Measurements from ENCODE around the gene SRRM5. TPM values are rescaled to one million over a fixed set of nuclear protein-coding genes. Genes with fewer than 3 reads are reported as not detected.
"Not testable (repeated sequence)": the region's sequence is repeated elsewhere in the genome, so short reads cannot be mapped to it uniquely, and the experiment has no call there.

SRRM5 gene
- total and polyA plus RNA-seq, 2 of the 13 experiments (the other 11 are each of a cell fraction or from before 2014, with no cell fraction given) = 0.11 to 0.16 TPM

DNA sequence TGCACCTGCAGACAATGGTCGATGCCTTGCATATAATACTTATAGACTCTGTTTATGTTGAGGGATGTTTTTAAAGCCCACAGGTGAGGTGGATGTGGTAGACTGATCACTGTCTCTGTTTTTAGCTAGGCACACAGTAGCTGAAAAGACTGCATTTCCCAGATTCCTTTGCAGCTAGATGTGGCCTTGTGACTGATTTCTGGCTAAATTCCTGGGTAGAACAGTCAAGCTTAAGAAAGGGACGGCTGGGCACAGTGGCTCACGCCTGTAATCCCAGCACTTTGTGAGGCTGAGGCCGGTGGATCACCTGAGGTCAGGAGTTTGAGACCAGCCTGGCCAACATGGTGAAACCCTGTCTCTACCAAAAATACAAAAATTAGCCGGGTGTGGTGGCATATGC, 11.6 kb upstream of the SRRM5 start:
- H2AFZ ChIP-seq (ENCODE audit: low read length); H3K4me3 ChIP-seq (replicated peaks in 1 of 3; ENCODE audit: insufficient read depth in 1 of 3, low read depth in 2 of 3, low read length in 3 of 3); H3K27me3 ChIP-seq (ENCODE audit: control insufficient read depth in 1 of 2, insufficient read depth in 2 of 2, low read length in 2 of 2); intact Hi-C loops (cut with micrococcal nuclease; ENCODE audit: unreplicated experiment); H3K4me2 ChIP-seq (ENCODE audit: low read depth, low read length); H4K20me1 ChIP-seq (ENCODE audit: insufficient read depth, low read length); ATAC-seq; DNase-seq (ENCODE audit: low spot score); FAIRE-seq; BruUV-seq (replicated peaks); H3K27ac ChIP-seq (ENCODE audit: extremely low read length, insufficient read depth, low read length); H3K9me3 ChIP-seq (ENCODE audit: low read length); H3K9ac ChIP-seq (ENCODE audit: insufficient read depth, low read depth, low read length); CTCF ChIA-PET (ENCODE audit: low intra/inter-chr PET ratio, low total read pairs); POLR2A ChIA-PET; in situ Hi-C loops (cut with HindIII; ENCODE audit: extremely low pct_ligation_motif_present, low pct_unique_long_range_greater_than_20kb): not testable (repeated sequence)
- H3K4me1 ChIP-seq (ENCODE audit: insufficient read depth, low read length) = peaks cover 11% of the 10 kb centered on the region
- WGBS (ENCODE audit: low lambda C conversion rate) = 94% methylated on average over 4 of the region's 5 CpGs
- peaks cover 20% of the 10 kb centered on the region for H3K79me2 ChIP-seq (ENCODE audit: insufficient read depth, low read length)
- peaks cover 5 to 28% of the 10 kb centered on the region in 2 experiments; a peak in 3 of 5 replicates for H3K36me3 ChIP-seq (replicated peaks in 1 of 2; ENCODE audit: control insufficient read depth in 1 of 2, insufficient read depth in 2 of 2, low read length in 2 of 2)

DNA sequence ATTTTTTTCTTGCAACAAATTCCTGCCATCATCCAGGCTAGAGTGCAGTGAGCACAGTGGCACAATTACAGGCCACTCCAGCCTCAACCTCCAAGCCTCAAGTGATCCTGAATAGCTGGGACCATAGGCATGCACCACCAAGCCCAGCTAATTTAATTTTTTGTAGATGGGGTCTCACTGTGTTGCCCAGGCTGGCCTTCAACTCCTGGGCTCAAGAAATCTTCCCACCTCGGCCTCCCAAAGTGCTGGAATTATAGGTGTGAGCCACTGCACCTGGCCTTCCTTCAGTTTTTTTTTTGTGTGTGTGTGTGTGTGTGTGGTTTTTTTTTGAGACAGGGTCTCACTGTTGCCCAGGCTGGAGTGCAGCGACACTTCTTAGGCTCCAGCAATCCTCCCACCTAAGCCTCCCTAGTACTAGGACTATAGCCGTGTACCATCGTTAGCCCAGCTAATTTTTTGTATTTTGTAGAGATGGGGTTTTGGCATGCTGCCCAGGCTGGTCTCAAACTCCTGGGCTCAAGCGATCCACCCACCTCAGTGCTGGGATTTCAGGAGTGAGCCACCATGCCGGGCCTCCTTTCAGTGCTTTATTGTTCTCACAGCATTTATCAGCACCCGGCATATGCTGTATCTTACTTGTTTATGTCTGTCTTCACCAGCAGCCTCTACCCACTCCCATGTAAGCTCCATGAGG, 5.9 kb upstream of the SRRM5 start:
- H3K79me2 ChIP-seq (ENCODE audit: insufficient read depth, low read length) = no peaks in the 10 kb centered on the region
- no peak overlapping the region for H3K4me3 ChIP-seq (replicated peaks in 1 of 3; ENCODE audit: insufficient read depth in 1 of 3, low read depth in 2 of 3, low read length in 3 of 3)
- FAIRE-seq = no peak
- WGBS (ENCODE audit: low lambda C conversion rate) = 82% methylated on average over 7 of the region's 7 CpGs
- no peak overlapping the region for H3K27ac ChIP-seq (ENCODE audit: extremely low read length, insufficient read depth, low read length)
- H2AFZ ChIP-seq (ENCODE audit: low read length) = no peak overlapping the region
- ATAC-seq = no peak
- peaks cover 11 to 16% of the 10 kb centered on the region in 2 experiments; a peak in 4 of 5 replicates for H3K36me3 ChIP-seq (replicated peaks in 1 of 2; ENCODE audit: control insufficient read depth in 1 of 2, insufficient read depth in 2 of 2, low read length in 2 of 2)
- POLR2A ChIA-PET = interaction anchor here (0.6 to 1.1 kb wide), 3 partner anchors 9 to 12 kb away, joined by 3 read pairs; partner anchors contain the start of genes IRGQ and ZNF576
- intact Hi-C loops (cut with micrococcal nuclease; ENCODE audit: unreplicated experiment) = no loop called here
- CTCF ChIA-PET (ENCODE audit: low intra/inter-chr PET ratio, low total read pairs) = no interaction called here
- H3K4me2 ChIP-seq (ENCODE audit: low read depth, low read length) = no peak overlapping the region
- in situ Hi-C loops (cut with HindIII; ENCODE audit: extremely low pct_ligation_motif_present, low pct_unique_long_range_greater_than_20kb) = no loop called here
- no peaks in the 10 kb centered on the region for H3K9me3 ChIP-seq (ENCODE audit: low read length)
- BruUV-seq (replicated peaks) = no TSS peak
- no peaks in the 10 kb centered on the region for H3K4me1 ChIP-seq (ENCODE audit: insufficient read depth, low read length)
- TF ChIP-seq, protein P1, sequence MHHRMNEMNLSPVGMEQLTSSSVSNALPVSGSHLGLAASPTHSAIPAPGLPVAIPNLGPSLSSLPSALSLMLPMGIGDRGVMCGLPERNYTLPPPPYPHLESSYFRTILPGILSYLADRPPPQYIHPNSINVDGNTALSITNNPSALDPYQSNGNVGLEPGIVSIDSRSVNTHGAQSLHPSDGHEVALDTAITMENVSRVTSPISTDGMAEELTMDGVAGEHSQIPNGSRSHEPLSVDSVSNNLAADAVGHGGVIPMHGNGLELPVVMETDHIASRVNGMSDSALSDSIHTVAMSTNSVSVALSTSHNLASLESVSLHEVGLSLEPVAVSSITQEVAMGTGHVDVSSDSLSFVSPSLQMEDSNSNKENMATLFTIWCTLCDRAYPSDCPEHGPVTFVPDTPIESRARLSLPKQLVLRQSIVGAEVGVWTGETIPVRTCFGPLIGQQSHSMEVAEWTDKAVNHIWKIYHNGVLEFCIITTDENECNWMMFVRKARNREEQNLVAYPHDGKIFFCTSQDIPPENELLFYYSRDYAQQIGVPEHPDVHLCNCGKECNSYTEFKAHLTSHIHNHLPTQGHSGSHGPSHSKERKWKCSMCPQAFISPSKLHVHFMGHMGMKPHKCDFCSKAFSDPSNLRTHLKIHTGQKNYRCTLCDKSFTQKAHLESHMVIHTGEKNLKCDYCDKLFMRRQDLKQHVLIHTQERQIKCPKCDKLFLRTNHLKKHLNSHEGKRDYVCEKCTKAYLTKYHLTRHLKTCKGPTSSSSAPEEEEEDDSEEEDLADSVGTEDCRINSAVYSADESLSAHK (CRISPR knock-in tag; IDR thresholded peaks at IDR 0.05; ENCODE audit: borderline replicate concordance) = no peak
- no peak for TF ChIP-seq PHF20 (CRISPR knock-in tag; IDR thresholded peaks at IDR 0.05)
- no peak for TF ChIP-seq ZNF317 (CRISPR knock-in tag; IDR thresholded peaks at IDR 0.05)
- TF ChIP-seq, protein P2, sequence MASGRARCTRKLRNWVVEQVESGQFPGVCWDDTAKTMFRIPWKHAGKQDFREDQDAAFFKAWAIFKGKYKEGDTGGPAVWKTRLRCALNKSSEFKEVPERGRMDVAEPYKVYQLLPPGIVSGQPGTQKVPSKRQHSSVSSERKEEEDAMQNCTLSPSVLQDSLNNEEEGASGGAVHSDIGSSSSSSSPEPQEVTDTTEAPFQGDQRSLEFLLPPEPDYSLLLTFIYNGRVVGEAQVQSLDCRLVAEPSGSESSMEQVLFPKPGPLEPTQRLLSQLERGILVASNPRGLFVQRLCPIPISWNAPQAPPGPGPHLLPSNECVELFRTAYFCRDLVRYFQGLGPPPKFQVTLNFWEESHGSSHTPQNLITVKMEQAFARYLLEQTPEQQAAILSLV (CRISPR knock-in tag; IDR thresholded peaks at IDR 0.05; ENCODE audit: borderline replicate concordance) = no peak
- no peak for TF ChIP-seq ARHGAP35 (CRISPR knock-in tag; IDR thresholded peaks at IDR 0.05; ENCODE audit: borderline replicate concordance)
- no peak for TF ChIP-seq NCOA5 (CRISPR knock-in tag; IDR thresholded peaks at IDR 0.05)
- DNase-seq (ENCODE audit: low spot score) = no peak
- H3K9ac ChIP-seq (ENCODE audit: insufficient read depth, low read depth, low read length) = no peak overlapping the region
- no peaks in the 10 kb centered on the region for H3K27me3 ChIP-seq (ENCODE audit: control insufficient read depth in 1 of 2, insufficient read depth in 2 of 2, low read length in 2 of 2)
- no peaks in the 10 kb centered on the region for H4K20me1 ChIP-seq (ENCODE audit: insufficient read depth, low read length)

Data from HepG2 (cell line).